ENCODE measurements around the gene GNB3. TPM values are rescaled to one million over a fixed set of nuclear protein-coding genes. Genes with fewer than 3 reads are reported as not detected.

GNB3 gene
- polyA plus RNA-seq, 1 of the 3 experiments (the other 2 are of a cell fraction): 12.9 TPM

DNA sequence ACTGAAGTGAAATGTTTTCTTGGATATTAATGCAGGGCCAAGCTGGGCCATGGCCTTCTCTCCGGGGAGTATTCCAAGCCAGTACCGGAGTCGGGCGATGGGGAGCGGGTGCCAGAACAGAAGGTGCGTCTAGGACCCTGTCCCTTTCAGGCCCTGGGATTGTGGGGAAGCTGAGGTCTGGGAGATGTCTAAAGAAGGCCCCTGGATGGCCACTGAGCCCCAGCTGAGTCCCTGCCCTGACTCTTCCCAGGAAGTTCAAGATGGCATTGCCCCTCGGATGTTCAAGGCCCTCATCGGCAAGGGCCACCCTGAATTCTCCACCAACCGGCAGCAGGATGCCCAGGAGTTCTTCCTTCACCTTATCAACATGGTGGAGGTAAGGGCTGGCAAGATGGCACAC is 19.4 kb downstream of the GNB3 start (continued):
- TF ChIP-seq EP300 (IDR thresholded peaks at IDR 0.05; ENCODE audit: borderline replicate concordance in 1 of 2, low read depth in 1 of 2, low read length in 1 of 2) (no peak), POLR2AphosphoS5 (IDR thresholded peaks at IDR 0.05; ENCODE audit: low read depth, low read length) (no peak), ELF1 (IDR thresholded peaks at IDR 0.05) (no peak)
- TF ChIP-seq, protein P1, sequence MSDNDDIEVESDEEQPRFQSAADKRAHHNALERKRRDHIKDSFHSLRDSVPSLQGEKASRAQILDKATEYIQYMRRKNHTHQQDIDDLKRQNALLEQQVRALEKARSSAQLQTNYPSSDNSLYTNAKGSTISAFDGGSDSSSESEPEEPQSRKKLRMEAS (IDR thresholded peaks at IDR 0.05; ENCODE audit: low read depth): no peak

GRCh38 chr12:6860942-6861341 is 20.2 kb downstream of the GNB3 start:
- Histone ChIP-seq H3K27me3 (ENCODE audit: insufficient read depth) (no peaks in the 10 kb centered on the region), H3K79me2 (ENCODE audit: insufficient read depth) (0 out of 2 replicates have a peak, but pooled peaks cover under 1% of the 10 kb centered on the region), H3K4me1 (ENCODE audit: control insufficient read depth in 1 of 2, insufficient read depth in 2 of 2, low read depth in 1 of 2, low read length in 1 of 2) (no peaks in the 10 kb centered on the region), H3K4me3 (ENCODE audit: low read depth in 2 of 2, low read length in 1 of 2) (no peak overlapping the region), H3K4me2 (no peak overlapping the region), H3K9ac (no peak overlapping the region), H3K9me3 (no peaks in the 10 kb centered on the region), H3K9me2 (no peaks in the 10 kb centered on the region), H2AFZ (ENCODE audit: low read depth) (no peak overlapping the region), H3K36me3 (replicated peaks in 1 of 2; ENCODE audit: control insufficient read depth in 1 of 2, insufficient read depth in 2 of 2, low read length in 1 of 2) (peaks cover 40 to 81% of the 10 kb centered on the region in 2 experiments), H3K27ac (ENCODE audit: low read depth in 2 of 2, low read length in 1 of 2) (no peak overlapping the region), H3F3A (replicated peaks; ENCODE audit: insufficient read depth) (peaks cover 4% of the 10 kb centered on the region), H4K20me1 (ENCODE audit: insufficient read depth) (no peaks in the 10 kb centered on the region)
- DNase-seq: no peak
- ChIA-PET CTCF (interaction anchor here (1.0 to 2.4 kb wide), 5 partner anchors 8 to 31 kb away, joined by 3 to 13 read pairs (median 8); partner anchors contain the start of gene SPSB2), POLR2A (no interaction called here)
- WGBS (ENCODE audit: low lambda C conversion rate): 96% methylated on average over 5 of the region's 7 CpGs
- TF ChIP-seq GABPA (IDR thresholded peaks at IDR 0.05; ENCODE audit: low read depth): no peak
- TF ChIP-seq, protein P2, sequence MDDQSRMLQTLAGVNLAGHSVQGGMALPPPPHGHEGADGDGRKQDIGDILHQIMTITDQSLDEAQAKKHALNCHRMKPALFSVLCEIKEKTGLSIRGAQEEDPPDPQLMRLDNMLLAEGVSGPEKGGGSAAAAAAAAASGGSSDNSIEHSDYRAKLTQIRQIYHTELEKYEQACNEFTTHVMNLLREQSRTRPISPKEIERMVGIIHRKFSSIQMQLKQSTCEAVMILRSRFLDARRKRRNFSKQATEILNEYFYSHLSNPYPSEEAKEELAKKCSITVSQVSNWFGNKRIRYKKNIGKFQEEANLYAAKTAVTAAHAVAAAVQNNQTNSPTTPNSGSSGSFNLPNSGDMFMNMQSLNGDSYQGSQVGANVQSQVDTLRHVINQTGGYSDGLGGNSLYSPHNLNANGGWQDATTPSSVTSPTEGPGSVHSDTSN (IDR thresholded peaks at IDR 0.05): no peak
- TF ChIP-seq, protein P3, sequence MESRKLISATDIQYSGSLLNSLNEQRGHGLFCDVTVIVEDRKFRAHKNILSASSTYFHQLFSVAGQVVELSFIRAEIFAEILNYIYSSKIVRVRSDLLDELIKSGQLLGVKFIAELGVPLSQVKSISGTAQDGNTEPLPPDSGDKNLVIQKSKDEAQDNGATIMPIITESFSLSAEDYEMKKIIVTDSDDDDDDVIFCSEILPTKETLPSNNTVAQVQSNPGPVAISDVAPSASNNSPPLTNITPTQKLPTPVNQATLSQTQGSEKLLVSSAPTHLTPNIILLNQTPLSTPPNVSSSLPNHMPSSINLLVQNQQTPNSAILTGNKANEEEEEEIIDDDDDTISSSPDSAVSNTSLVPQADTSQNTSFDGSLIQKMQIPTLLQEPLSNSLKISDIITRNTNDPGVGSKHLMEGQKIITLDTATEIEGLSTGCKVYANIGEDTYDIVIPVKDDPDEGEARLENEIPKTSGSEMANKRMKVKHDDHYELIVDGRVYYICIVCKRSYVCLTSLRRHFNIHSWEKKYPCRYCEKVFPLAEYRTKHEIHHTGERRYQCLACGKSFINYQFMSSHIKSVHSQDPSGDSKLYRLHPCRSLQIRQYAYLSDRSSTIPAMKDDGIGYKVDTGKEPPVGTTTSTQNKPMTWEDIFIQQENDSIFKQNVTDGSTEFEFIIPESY (IDR thresholded peaks at IDR 0.05; ENCODE audit: borderline replicate concordance, low read depth): no peak
- no peak for TF ChIP-seq GATA2 (CRISPR knock-in tag; IDR thresholded peaks at IDR 0.05)
- TF ChIP-seq, protein P4, sequence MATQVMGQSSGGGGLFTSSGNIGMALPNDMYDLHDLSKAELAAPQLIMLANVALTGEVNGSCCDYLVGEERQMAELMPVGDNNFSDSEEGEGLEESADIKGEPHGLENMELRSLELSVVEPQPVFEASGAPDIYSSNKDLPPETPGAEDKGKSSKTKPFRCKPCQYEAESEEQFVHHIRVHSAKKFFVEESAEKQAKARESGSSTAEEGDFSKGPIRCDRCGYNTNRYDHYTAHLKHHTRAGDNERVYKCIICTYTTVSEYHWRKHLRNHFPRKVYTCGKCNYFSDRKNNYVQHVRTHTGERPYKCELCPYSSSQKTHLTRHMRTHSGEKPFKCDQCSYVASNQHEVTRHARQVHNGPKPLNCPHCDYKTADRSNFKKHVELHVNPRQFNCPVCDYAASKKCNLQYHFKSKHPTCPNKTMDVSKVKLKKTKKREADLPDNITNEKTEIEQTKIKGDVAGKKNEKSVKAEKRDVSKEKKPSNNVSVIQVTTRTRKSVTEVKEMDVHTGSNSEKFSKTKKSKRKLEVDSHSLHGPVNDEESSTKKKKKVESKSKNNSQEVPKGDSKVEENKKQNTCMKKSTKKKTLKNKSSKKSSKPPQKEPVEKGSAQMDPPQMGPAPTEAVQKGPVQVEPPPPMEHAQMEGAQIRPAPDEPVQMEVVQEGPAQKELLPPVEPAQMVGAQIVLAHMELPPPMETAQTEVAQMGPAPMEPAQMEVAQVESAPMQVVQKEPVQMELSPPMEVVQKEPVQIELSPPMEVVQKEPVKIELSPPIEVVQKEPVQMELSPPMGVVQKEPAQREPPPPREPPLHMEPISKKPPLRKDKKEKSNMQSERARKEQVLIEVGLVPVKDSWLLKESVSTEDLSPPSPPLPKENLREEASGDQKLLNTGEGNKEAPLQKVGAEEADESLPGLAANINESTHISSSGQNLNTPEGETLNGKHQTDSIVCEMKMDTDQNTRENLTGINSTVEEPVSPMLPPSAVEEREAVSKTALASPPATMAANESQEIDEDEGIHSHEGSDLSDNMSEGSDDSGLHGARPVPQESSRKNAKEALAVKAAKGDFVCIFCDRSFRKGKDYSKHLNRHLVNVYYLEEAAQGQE (IDR thresholded peaks at IDR 0.05; ENCODE audit: low read depth, low read length): no peak
- TF ChIP-seq SMC3 (IDR thresholded peaks at IDR 0.05; ENCODE audit: low read depth, low read length): no peak
- TF ChIP-seq, protein P1 (IDR thresholded peaks at IDR 0.05; ENCODE audit: low read depth): no peak
- TF ChIP-seq, protein P5, sequence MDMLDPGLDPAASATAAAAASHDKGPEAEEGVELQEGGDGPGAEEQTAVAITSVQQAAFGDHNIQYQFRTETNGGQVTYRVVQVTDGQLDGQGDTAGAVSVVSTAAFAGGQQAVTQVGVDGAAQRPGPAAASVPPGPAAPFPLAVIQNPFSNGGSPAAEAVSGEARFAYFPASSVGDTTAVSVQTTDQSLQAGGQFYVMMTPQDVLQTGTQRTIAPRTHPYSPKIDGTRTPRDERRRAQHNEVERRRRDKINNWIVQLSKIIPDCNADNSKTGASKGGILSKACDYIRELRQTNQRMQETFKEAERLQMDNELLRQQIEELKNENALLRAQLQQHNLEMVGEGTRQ (IDR thresholded peaks at IDR 0.05; ENCODE audit: borderline replicate concordance, low read depth, low read length): no peak
- TF ChIP-seq EP300 (IDR thresholded peaks at IDR 0.05; ENCODE audit: borderline replicate concordance in 1 of 2, low read depth in 1 of 2, low read length in 1 of 2): no peak
- TF ChIP-seq MEF2A (IDR thresholded peaks at IDR 0.05; ENCODE audit: borderline replicate concordance, low read depth): no peak
- no peak for TF ChIP-seq RAD21 (IDR thresholded peaks at IDR 0.05; ENCODE audit: low read length)
- TF ChIP-seq, protein P6, sequence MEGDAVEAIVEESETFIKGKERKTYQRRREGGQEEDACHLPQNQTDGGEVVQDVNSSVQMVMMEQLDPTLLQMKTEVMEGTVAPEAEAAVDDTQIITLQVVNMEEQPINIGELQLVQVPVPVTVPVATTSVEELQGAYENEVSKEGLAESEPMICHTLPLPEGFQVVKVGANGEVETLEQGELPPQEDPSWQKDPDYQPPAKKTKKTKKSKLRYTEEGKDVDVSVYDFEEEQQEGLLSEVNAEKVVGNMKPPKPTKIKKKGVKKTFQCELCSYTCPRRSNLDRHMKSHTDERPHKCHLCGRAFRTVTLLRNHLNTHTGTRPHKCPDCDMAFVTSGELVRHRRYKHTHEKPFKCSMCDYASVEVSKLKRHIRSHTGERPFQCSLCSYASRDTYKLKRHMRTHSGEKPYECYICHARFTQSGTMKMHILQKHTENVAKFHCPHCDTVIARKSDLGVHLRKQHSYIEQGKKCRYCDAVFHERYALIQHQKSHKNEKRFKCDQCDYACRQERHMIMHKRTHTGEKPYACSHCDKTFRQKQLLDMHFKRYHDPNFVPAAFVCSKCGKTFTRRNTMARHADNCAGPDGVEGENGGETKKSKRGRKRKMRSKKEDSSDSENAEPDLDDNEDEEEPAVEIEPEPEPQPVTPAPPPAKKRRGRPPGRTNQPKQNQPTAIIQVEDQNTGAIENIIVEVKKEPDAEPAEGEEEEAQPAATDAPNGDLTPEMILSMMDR (IDR thresholded peaks at IDR 0.05): no peak
- TF ChIP-seq ELF1 (IDR thresholded peaks at IDR 0.05): no peak
- TF ChIP-seq RFX5 (IDR thresholded peaks at IDR 0.05; ENCODE audit: low read length): no peak
- TF ChIP-seq, protein P7, sequence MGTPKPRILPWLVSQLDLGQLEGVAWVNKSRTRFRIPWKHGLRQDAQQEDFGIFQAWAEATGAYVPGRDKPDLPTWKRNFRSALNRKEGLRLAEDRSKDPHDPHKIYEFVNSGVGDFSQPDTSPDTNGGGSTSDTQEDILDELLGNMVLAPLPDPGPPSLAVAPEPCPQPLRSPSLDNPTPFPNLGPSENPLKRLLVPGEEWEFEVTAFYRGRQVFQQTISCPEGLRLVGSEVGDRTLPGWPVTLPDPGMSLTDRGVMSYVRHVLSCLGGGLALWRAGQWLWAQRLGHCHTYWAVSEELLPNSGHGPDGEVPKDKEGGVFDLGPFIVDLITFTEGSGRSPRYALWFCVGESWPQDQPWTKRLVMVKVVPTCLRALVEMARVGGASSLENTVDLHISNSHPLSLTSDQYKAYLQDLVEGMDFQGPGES (IDR thresholded peaks at IDR 0.05; ENCODE audit: low read depth, low read length): no peak

Measured in SK-N-SH (cell line).